Neural progenitor cell (in vitro differentiated cells): ENCODE data around the gene RPL37.

ENCODE experiments used
- EZH2 ChIP-seq: fragments of 200-600 bp; sonication (generic); IDR thresholded peaks from 2 replicates; pipeline ENCODE4 v1.6.1; 2017; ENCODE audit warnings: antibody characterized with exemption, mild to moderate bottlenecking, moderate library complexity
- TF ChIP-seq, protein P1 (sequence below): fragments of 200-600 bp; sonication (generic); IDR thresholded peaks from 2 replicates; pipeline ENCODE4 v1.5.1; 2017; ENCODE audit warnings: antibody characterized with exemption, mild to moderate bottlenecking

DNA sequence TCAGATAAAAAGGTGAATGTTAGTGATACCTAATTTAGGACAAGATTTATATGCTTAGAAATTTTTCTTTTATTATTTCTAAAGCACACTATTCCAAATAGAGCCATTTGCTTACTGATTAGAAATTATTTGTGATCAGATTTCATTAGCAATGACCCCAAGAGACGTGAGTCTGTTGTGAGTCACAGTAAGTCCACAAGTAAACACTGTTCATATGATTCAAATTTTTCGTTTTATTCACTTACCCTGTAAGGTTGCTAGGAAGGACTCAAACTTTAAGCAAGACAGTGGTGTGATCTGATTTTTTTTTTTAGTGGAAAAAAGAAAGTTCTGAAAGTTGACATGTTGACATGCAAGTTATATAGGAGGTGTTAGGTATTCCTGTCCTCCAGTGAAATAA lies 7.3 kb upstream of the RPL37 start:
- no peak for TF ChIP-seq EZH2
- TF ChIP-seq, protein P1, sequence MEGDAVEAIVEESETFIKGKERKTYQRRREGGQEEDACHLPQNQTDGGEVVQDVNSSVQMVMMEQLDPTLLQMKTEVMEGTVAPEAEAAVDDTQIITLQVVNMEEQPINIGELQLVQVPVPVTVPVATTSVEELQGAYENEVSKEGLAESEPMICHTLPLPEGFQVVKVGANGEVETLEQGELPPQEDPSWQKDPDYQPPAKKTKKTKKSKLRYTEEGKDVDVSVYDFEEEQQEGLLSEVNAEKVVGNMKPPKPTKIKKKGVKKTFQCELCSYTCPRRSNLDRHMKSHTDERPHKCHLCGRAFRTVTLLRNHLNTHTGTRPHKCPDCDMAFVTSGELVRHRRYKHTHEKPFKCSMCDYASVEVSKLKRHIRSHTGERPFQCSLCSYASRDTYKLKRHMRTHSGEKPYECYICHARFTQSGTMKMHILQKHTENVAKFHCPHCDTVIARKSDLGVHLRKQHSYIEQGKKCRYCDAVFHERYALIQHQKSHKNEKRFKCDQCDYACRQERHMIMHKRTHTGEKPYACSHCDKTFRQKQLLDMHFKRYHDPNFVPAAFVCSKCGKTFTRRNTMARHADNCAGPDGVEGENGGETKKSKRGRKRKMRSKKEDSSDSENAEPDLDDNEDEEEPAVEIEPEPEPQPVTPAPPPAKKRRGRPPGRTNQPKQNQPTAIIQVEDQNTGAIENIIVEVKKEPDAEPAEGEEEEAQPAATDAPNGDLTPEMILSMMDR = no peak
